ENCODE results near the gene CTNNA3.
A peak's percentile ranks its signal among the peaks of the same experiment; 100 is the strongest.
"Not testable (repeated sequence)": the region's sequence is repeated elsewhere in the genome, so short reads cannot be mapped to it uniquely, and the experiment has no call there.

CTNNA3 gene

GRCh38 chr10:67697724-67698131 lies 1.7 kb upstream of the CTNNA3 start:
- peak in 1 of 3 donors; percentile 3 for DNase-seq
- no peaks in the 10 kb centered on the region for H3K27me3 ChIP-seq (replicated peaks; ENCODE audit: control insufficient read depth, insufficient read depth, low read length, poor library complexity, severe bottlenecking)
- H3K27ac ChIP-seq (ENCODE audit: insufficient read depth, low read length, poor library complexity, severe bottlenecking), result no peak overlapping the region
- H3K36me3 ChIP-seq (ENCODE audit: control insufficient read depth, insufficient read depth, low read length), result no peaks in the 10 kb centered on the region
- no peak overlapping the region for H3K4me3 ChIP-seq (ENCODE audit: insufficient read depth, low read depth, low read length, poor library complexity, severe bottlenecking)
- no peaks in the 10 kb centered on the region for H3K9me3 ChIP-seq (ENCODE audit: control insufficient read depth, low read length)
- no peaks in the 10 kb centered on the region for H3K4me1 ChIP-seq (ENCODE audit: control insufficient read depth, insufficient read depth, low read length, poor library complexity, severe bottlenecking)

GRCh38 chr10:67696679-67697078 lies 684 bp upstream of the CTNNA3 start:
- DNase-seq, result no peak
- Histone ChIP-seq H3K4me1 (ENCODE audit: control insufficient read depth, insufficient read depth, low read length, poor library complexity, severe bottlenecking) (no peaks in the 10 kb centered on the region), H3K27me3 (replicated peaks; ENCODE audit: control insufficient read depth, insufficient read depth, low read length, poor library complexity, severe bottlenecking) (no peaks in the 10 kb centered on the region), H3K36me3 (ENCODE audit: control insufficient read depth, insufficient read depth, low read length) (no peaks in the 10 kb centered on the region), H3K27ac (ENCODE audit: insufficient read depth, low read length, poor library complexity, severe bottlenecking) (no peak overlapping the region), H3K9me3 (ENCODE audit: control insufficient read depth, low read length) (no peaks in the 10 kb centered on the region), H3K4me3 (ENCODE audit: insufficient read depth, low read depth, low read length, poor library complexity, severe bottlenecking) (no peak overlapping the region)

GRCh38 chr10:67695555-67695954 lies 440 bp downstream of the CTNNA3 start:
- no peaks in the 10 kb centered on the region for H3K27me3 ChIP-seq (replicated peaks; ENCODE audit: control insufficient read depth, insufficient read depth, low read length, poor library complexity, severe bottlenecking)
- no peak overlapping the region for H3K4me3 ChIP-seq (ENCODE audit: insufficient read depth, low read depth, low read length, poor library complexity, severe bottlenecking)
- H3K36me3 ChIP-seq (ENCODE audit: control insufficient read depth, insufficient read depth, low read length), result no peaks in the 10 kb centered on the region
- no peak for DNase-seq
- no peaks in the 10 kb centered on the region for H3K9me3 ChIP-seq (ENCODE audit: control insufficient read depth, low read length)
- H3K27ac ChIP-seq (ENCODE audit: insufficient read depth, low read length, poor library complexity, severe bottlenecking), result no peak overlapping the region
- H3K4me1 ChIP-seq (ENCODE audit: control insufficient read depth, insufficient read depth, low read length, poor library complexity, severe bottlenecking), result no peaks in the 10 kb centered on the region

GRCh38 chr10:67691861-67692260 lies 4.1 kb downstream of the CTNNA3 start:
- H3K27ac ChIP-seq (ENCODE audit: insufficient read depth, low read length, poor library complexity, severe bottlenecking); H3K9me3 ChIP-seq (ENCODE audit: control insufficient read depth, low read length); H3K4me1 ChIP-seq (ENCODE audit: control insufficient read depth, insufficient read depth, low read length, poor library complexity, severe bottlenecking); H3K4me3 ChIP-seq (ENCODE audit: insufficient read depth, low read depth, low read length, poor library complexity, severe bottlenecking); H3K36me3 ChIP-seq (ENCODE audit: control insufficient read depth, insufficient read depth, low read length); DNase-seq; H3K27me3 ChIP-seq (replicated peaks; ENCODE audit: control insufficient read depth, insufficient read depth, low read length, poor library complexity, severe bottlenecking): not testable (repeated sequence)

- H3K9me3 ChIP-seq (ENCODE audit: control insufficient read depth, low read length); H3K36me3 ChIP-seq (ENCODE audit: control insufficient read depth, insufficient read depth, low read length); H3K27ac ChIP-seq (ENCODE audit: insufficient read depth, low read length, poor library complexity, severe bottlenecking); H3K27me3 ChIP-seq (replicated peaks; ENCODE audit: control insufficient read depth, insufficient read depth, low read length, poor library complexity, severe bottlenecking); H3K4me1 ChIP-seq (ENCODE audit: control insufficient read depth, insufficient read depth, low read length, poor library complexity, severe bottlenecking); DNase-seq; H3K4me3 ChIP-seq (ENCODE audit: insufficient read depth, low read depth, low read length, poor library complexity, severe bottlenecking): not testable (repeated sequence)
Measured at GRCh38 chr10:67690540-67690939, 5.5 kb downstream of the CTNNA3 start.

- not testable (repeated sequence) for H3K27ac ChIP-seq (ENCODE audit: insufficient read depth, low read length, poor library complexity, severe bottlenecking); DNase-seq; H3K4me3 ChIP-seq (ENCODE audit: insufficient read depth, low read depth, low read length, poor library complexity, severe bottlenecking); H3K4me1 ChIP-seq (ENCODE audit: control insufficient read depth, insufficient read depth, low read length, poor library complexity, severe bottlenecking); H3K27me3 ChIP-seq (replicated peaks; ENCODE audit: control insufficient read depth, insufficient read depth, low read length, poor library complexity, severe bottlenecking); H3K9me3 ChIP-seq (ENCODE audit: control insufficient read depth, low read length); H3K36me3 ChIP-seq (ENCODE audit: control insufficient read depth, insufficient read depth, low read length)
Measured at GRCh38 chr10:67684140-67684539, 11.9 kb downstream of the CTNNA3 start.

- no peak overlapping the region for H3K27ac ChIP-seq (ENCODE audit: insufficient read depth, low read length, poor library complexity, severe bottlenecking)
- DNase-seq, result no peak
- no peaks in the 10 kb centered on the region for H3K4me1 ChIP-seq (ENCODE audit: control insufficient read depth, insufficient read depth, low read length, poor library complexity, severe bottlenecking)
- H3K27me3 ChIP-seq (replicated peaks; ENCODE audit: control insufficient read depth, insufficient read depth, low read length, poor library complexity, severe bottlenecking), result peaks cover 4% of the 10 kb centered on the region
- no peak overlapping the region for H3K4me3 ChIP-seq (ENCODE audit: insufficient read depth, low read depth, low read length, poor library complexity, severe bottlenecking)
- no peaks in the 10 kb centered on the region for H3K36me3 ChIP-seq (ENCODE audit: control insufficient read depth, insufficient read depth, low read length)
- H3K9me3 ChIP-seq (ENCODE audit: control insufficient read depth, low read length), result no peaks in the 10 kb centered on the region
Measured at GRCh38 chr10:67678335-67678974, 17.5 kb downstream of the CTNNA3 start.

- no peak for DNase-seq
- no peaks in the 10 kb centered on the region for H3K9me3 ChIP-seq (ENCODE audit: control insufficient read depth, low read length)
- H3K36me3 ChIP-seq (ENCODE audit: control insufficient read depth, insufficient read depth, low read length), result no peaks in the 10 kb centered on the region
- no peak overlapping the region for H3K27ac ChIP-seq (ENCODE audit: insufficient read depth, low read length, poor library complexity, severe bottlenecking)
- H3K4me3 ChIP-seq (ENCODE audit: insufficient read depth, low read depth, low read length, poor library complexity, severe bottlenecking), result no peak overlapping the region
- no peaks in the 10 kb centered on the region for H3K4me1 ChIP-seq (ENCODE audit: control insufficient read depth, insufficient read depth, low read length, poor library complexity, severe bottlenecking)
- H3K27me3 ChIP-seq (replicated peaks; ENCODE audit: control insufficient read depth, insufficient read depth, low read length, poor library complexity, severe bottlenecking), result peaks cover 4% of the 10 kb centered on the region
Measured at GRCh38 chr10:67676208-67676825, 19.7 kb downstream of the CTNNA3 start.

- Histone ChIP-seq H3K36me3 (ENCODE audit: control insufficient read depth, insufficient read depth, low read length) (no peaks in the 10 kb centered on the region), H3K4me3 (ENCODE audit: insufficient read depth, low read depth, low read length, poor library complexity, severe bottlenecking) (no peak overlapping the region), H3K27ac (ENCODE audit: insufficient read depth, low read length, poor library complexity, severe bottlenecking) (no peak overlapping the region), H3K4me1 (ENCODE audit: control insufficient read depth, insufficient read depth, low read length, poor library complexity, severe bottlenecking) (no peaks in the 10 kb centered on the region), H3K9me3 (ENCODE audit: control insufficient read depth, low read length) (no peaks in the 10 kb centered on the region), H3K27me3 (replicated peaks; ENCODE audit: control insufficient read depth, insufficient read depth, low read length, poor library complexity, severe bottlenecking) (no peaks in the 10 kb centered on the region)
- no peak for DNase-seq
Measured at GRCh38 chr10:67670401-67670800, 25.6 kb downstream of the CTNNA3 start.

- Histone ChIP-seq H3K27me3 (replicated peaks; ENCODE audit: control insufficient read depth, insufficient read depth, low read length, poor library complexity, severe bottlenecking) (no peaks in the 10 kb centered on the region), H3K27ac (ENCODE audit: insufficient read depth, low read length, poor library complexity, severe bottlenecking) (no peak overlapping the region), H3K4me1 (ENCODE audit: control insufficient read depth, insufficient read depth, low read length, poor library complexity, severe bottlenecking) (no peaks in the 10 kb centered on the region), H3K36me3 (ENCODE audit: control insufficient read depth, insufficient read depth, low read length) (no peaks in the 10 kb centered on the region), H3K9me3 (ENCODE audit: control insufficient read depth, low read length) (no peaks in the 10 kb centered on the region), H3K4me3 (ENCODE audit: insufficient read depth, low read depth, low read length, poor library complexity, severe bottlenecking) (no peak overlapping the region)
- no peak for DNase-seq
Measured at GRCh38 chr10:67669978-67670377, 26.0 kb downstream of the CTNNA3 start.
